Activated CD8-positive, alpha-beta memory T cell treated with anti-CD3 and anti-CD28 coated beads for 4 hours (primary cell): ENCODE results near the gene LRRC55.

Experiments
- DNase-seq, 2 donors: peaks; one replicate each; pipeline ENCODE4 v3.0.0-alpha.2; 2020; ENCODE audit warnings: low read depth in 2 of 2

LRRC55 gene

DNA sequence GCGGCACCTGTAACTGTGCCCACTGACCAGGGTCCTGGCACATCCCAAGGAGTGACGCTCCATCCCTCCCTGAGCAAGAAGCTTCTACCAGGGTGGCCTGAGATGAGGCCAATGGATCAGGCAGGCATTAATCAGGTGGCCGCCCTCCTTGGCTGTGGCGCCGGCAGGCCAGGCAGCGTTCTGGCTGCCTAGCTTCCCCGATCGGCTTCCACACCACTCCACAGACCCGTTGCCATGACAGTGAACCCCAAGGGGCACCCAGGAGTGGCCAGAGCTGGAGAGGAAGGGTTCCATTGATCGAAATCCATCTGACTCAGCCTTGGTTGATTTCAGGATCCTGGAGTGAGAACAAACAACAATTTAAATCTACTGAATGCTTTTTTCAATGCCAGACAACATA, 20.5 kb downstream of the LRRC55 start:
- DNase-seq, result no peak

DNA sequence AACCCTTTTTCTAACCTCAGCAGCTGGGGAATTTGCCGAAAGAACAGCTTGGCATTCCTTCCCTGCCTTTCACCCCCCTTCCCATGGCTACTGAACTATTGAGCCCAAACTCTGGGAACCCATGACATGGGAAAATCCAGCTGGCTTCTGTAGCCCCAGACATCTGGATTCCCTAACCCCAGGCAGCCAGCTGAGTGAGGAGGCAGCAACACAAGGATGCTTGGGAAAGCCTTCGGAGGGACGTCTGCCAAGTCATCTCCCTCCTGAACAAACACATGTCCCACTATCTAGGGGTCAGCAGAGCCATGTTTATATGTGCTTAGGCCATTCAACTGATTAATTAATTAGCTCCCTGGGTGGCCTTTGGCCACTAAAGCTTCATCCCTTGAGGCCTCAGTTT, 21.6 kb downstream of the LRRC55 start:
- no peak for DNase-seq

DNA sequence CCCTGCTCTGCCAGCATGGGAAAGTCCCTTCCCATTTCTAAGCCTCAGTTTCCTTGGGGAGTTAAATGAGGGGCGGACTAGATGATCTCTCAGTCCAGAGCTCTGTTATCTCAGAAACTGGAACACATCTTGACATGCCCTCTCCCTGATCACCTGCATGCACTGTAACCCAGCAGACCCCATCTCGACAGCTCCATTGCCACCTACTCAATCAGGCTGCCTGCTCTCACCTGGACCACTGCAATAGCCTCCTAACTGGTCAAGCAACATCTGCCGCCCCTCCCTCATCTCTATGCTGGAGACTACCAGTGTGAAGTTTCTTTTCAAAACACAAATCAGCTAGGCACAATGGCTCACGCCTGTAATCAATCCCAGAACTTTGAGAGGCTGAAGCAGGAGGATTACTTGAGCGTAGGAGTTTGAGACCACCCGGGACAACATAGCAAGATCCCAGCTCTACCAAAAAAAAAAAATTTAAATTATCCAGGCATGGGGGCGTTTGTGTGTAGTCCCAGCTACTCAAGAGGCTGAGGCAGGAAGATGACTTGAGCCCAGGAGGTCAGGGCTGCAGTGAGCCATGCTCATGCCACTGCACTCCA, 22.2 kb downstream of the LRRC55 start:
- no peak for DNase-seq

DNA sequence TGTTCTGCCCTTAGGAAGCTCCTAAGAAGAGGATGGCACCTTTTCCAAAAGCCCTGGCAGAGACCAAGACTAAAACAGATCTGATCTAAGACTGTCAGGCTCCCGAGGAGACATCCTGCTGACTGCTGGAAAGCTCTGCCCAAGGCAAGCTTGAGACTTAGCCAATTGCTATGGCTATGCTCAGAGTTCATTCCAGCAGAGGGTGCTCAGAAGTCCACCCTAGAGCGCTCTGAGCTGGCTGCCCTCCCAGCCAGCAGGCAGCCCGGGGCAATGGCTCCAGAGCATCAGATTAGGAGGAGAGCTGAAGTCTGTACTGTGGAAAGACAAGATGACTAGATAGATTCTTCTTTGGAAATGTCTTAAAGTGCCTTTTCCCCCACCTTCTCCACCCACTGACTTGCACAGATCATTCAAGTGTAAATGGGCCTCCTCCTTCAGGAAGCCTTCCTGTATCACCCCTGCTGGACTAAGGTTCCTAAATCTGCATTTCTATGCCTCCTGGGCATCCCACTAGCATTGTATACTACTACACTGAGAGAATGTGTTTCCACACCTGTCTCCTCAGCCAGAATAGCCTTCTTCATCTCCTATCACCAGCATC, 23.4 kb downstream of the LRRC55 start:
- DNase-seq, result no peak

DNA sequence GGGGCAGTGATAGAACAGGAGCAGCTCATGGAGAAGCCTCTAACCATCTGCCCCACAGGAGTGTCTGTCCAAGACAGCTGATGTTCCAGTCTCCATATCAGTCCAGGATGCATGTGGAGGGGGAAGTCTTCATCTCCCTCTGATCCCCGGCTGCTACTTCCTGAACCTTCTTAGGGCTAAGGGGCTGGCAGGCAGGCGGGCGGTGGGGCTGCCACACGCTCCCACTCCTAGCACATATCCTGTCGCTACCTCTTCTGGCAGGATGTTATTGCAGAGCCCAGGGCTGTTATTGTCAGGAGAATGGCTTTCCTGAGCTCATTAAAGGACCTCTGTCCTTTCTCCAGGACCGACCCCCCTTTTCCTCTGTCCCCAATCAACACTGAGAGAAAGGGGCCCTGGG, 25.4 kb downstream of the LRRC55 start:
- no peak for DNase-seq

DNA sequence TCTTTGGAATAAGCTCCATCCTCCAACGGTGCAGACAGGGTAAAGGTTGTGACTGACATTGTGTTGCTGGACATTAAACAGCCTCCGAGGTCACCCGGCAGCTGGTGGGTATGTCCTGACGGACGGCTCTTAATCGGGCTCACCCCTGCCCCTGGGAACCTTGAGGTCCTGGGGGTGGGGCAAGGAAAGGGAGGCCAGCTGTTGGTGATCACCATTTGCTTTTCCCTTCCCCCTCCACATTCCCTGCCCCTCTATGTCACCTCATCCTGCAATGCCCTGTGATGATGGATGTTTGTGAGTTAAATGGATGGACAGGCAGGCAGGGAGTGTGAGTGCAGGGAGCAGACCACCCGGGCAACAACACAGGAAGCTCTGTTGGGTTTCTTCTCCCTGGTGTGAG, 29.0 kb downstream of the LRRC55 start:
- no peak for DNase-seq

DNA sequence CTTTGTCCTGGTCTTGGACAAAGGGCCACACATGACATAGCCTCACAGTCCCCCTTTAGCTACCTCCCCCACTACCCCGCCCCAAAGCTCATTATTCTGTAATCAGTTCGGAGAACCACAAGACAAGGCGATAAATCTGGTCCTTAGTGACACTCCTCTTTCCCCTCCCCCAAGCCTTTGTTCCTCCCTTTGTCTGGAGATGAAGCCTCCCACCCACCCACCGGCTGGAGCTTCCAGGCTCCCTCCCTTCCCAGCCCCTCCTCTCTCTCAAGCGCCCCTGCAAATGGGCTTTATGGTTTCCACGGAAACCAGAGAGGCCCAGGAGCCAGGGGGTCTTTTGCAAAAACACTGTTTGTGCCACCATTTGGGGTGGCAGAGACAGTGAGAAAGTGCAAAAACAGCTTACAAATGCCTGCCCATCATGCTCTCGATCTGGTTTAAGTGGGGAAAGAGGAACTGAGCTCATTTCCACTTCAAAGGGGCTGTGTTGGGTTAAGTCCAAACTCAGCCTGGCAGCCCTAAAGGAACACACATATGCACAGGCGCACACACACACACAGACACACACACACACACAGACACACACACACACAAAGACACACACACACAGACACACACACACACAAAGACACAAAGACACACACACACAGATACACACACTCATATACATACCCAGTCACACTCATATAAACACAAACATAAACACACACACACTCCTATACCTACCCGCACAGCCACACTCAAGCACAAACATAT, 31.8 kb downstream of the LRRC55 start:
- DNase-seq, result no peak

DNA sequence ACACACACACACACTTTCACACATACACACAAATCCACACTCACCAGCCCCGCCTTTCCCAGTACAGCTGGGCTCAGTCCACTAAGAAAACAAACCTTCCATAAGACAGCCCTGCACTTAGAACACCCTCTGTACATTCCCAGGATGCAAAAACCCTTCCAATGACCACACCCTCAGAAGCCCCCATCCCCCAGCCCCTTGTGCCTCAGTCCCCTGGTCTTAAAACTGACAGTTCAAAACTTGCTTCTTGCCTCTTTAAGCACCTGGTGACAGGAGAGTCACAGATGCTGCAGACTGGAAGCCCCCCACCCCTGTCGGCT, 32.3 kb downstream of the LRRC55 start:
- DNase-seq, result no peak

DNA sequence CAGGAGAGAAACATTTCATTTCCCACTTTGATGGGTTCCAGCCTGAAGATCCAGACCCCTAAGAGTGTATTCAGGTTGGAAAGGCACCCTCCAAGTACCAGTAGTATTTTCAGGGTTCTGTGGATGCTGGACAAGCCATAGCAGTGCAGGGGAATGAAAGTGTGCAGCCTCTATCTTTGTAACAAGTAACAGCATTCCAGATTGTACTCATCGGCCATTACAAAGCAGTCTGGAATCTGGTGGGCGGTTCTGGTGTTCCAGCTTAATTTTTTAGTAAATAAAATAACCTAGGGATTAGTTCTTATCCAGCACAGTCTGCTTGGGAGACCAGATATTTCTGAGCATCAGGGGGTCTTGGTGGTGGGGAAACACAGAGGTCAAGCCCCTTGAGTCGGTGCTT, 32.7 kb downstream of the LRRC55 start:
- no peak for DNase-seq

DNA sequence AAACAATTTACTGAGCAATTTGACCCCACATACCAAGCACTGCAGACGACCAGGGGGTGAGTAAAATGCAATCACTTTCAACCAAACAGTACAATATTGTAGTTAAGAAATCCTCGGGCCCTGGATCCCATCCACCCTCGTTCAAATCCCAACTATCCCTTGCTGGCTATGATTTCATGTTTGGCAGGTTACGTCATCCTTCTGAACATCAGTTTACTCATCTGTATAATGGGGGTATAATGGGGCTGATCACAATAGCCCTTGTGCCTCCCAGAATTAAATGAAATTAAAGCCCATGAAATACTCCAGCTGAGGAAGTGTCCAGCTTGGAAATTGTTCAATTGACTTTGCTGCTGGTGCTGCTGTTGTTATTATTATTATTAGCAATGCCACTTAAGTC, 34.7 kb downstream of the LRRC55 start:
- DNase-seq, result no peak

DNA sequence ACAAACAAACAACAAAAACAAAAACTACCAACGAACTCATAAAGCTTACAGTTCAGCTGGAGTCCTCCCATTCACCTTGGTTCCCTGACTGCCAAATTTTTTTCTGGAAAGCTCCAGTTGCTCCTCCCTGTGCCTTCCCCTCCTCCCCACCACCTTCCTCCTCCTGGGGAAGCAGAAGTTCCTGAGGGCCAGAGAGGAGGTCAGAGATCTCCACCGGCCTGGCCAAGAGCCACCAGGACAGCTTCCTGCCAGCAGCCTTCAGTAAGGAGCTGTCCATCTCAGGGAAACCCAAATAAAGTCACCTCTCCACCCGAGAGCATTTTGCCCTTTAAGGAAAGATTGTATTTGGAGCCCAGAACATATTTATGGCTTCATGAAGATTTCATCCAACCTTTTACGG, 35.3 kb downstream of the LRRC55 start:
- DNase-seq, result no peak

DNA sequence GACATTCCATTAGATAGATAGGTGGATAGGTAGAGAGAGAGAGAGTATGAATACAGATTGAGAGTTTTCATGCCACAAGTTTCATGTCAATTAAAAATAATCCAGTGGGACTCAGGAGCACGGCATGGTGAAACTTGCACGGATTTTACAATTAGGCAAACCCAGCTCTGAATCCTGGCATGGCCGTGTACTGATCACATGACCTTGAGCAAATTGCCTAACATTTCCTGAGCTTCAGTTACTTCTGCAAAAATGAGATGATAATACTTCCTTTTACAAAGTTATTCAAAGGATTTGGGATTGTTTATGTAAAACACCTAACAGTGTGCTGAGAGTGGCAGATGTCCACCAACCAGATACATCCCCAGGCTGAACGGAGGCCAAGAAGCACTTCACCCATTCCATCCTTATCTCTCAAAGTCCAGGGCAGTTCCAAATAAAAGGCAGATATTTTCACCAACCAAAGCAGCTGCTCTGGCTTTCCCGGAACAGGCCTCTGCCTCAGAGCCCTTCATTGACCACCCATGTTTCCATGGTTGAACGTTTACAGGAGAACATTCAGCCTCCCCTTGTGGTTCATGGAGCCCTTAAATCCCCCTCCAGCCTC, 37.4 kb downstream of the LRRC55 start:
- no peak for DNase-seq

DNA sequence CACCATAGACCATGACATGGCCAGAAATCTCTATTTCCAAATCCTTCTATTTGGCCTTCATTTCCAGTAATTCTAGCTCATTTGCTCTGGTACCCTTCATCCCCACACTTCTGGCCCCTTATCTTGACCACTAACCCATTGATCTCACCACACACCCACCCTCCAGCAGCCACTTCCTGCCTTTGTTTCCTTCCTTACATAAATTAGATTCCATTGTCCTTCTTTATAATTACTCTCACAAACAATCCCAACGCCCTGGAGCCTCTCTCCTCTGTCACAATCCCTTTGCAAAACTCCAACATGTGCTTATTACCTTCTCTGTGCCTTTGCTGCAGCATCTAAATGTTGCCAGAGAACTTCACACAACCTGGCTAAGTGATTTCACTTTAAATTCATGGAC, 40.5 kb downstream of the LRRC55 start:
- no peak for DNase-seq

DNA sequence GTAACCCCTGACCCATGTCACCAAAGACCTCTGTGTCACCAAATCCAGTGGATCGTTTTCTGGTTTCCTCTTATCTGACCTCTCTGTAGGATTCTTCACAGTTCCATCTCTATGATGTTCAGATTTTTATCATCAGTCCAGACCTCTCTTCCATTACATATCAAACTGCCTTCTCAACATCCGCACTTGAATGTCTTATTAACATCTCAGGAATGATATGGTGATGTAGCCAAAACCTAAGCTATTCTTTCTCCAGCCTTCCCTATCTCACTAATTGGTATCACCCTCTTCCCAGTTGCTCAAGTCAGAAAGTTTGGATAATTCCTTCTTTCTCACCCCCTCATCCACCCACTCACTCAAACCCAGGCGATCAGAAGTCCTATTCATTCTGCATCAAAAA, 41.8 kb downstream of the LRRC55 start:
- DNase-seq, result no peak

DNA sequence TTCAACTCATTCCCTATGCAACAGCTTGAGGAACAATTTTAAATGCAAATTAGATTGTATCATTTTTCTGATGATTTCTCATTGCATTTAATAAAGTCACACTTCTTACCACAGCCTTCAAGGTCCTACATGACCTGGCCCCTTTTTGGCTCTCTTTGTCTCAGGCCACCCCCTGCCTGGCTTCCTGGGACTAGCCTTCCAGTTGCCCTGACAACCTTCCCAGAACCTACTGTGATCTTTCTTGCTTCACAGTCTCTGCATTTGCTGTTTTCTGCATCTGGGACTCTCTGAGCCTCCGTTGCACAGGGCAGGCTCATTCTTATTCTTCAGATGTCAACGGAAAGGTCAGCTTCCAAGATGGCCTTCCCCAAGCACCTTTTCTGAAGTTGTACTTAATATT, 42.4 kb downstream of the LRRC55 start:
- DNase-seq, result no peak

DNA sequence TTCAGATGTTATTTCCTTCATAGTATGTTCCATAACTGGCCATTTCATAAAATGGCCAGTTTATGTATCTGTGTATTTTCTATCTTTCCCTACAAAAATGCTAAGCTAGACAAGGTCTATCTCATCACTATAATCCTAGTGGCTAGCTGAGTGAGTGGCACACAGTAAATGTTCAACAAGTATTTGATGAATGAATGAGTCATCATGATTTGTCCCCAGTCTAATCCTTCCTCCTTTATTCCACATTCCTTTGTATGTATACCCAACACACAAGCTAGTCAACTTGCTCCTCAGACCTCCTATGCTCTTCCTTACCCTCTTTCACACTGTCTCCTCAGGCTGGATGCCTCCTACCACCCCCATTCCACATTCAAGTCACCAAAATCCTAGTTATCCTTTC, 42.8 kb downstream of the LRRC55 start:
- DNase-seq, result no peak

DNA sequence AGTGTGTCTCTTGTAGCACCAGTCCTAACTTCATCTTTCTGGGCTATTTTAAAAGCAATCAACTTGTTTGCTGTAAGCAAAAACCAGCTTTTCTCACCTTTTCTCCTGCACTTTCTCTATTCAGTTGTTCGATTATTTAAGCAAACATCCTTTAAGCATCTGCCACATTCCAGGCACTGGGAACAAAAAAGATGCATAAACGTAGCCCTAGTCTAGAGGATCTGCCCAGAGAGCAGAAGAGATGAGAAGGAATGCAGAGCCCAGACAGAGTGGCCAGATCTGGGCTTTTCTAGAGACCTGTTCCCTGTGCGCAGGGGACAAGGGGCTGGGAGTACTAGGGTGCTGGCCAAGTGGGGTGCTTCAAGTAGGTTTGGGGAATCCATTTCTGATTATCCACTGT, 46.8 kb downstream of the LRRC55 start:
- no peak for DNase-seq

DNA sequence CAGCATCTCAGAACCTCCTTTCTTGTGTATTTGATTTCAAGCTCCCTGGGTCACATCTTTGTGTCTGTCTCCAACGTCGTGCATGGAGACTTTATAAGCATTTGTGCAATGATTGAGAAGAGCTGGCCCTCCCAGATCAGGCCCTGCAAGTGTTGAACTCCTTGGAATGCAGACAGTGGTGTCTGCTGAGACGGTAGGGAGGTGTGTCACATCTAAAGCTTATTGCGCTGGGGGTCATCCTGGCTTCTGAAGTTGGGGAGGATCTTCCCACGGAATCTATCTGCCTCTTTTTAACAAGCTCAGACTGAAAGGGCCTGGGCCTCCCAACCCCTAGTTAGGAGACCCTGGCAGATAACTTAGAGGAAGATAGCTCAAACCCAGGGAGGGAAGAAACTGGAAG, 48.6 kb downstream of the LRRC55 start:
- DNase-seq, result no peak

DNA sequence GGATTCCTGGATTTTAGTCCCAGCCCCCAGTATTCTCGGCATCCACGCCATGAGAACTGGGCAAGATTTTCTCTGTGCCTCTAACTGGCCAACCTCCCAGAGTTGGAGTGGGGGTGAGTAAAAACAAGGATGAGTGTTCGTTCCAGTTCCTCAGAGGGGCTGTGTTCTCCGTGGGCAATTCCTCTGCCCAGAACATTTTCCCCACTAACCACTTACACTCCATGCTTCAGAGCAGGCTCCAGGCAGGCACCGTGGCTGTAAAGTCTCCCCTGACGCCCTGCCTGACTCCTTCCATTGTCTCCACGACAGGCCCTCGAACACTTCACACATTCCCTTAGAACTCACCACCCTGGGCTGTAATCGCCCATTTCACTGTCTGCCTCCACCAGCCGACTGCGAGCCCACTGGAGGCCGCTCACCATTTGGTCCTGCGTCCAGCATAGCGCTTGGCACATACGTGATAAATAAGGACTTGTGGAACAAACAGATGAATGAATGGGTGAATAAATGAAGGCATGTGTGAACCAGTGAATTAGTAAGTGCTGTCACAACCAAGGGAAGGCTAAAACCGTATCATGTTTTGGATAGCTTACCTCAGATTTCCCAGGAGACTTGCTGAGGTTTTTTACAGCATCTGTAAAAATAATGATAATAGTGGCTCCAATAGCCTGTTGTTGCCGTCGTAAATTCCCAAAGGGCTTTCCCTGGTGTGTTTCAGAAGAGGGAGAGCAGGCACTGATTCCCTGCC, 49.2 kb downstream of the LRRC55 start:
- no peak for DNase-seq

DNA sequence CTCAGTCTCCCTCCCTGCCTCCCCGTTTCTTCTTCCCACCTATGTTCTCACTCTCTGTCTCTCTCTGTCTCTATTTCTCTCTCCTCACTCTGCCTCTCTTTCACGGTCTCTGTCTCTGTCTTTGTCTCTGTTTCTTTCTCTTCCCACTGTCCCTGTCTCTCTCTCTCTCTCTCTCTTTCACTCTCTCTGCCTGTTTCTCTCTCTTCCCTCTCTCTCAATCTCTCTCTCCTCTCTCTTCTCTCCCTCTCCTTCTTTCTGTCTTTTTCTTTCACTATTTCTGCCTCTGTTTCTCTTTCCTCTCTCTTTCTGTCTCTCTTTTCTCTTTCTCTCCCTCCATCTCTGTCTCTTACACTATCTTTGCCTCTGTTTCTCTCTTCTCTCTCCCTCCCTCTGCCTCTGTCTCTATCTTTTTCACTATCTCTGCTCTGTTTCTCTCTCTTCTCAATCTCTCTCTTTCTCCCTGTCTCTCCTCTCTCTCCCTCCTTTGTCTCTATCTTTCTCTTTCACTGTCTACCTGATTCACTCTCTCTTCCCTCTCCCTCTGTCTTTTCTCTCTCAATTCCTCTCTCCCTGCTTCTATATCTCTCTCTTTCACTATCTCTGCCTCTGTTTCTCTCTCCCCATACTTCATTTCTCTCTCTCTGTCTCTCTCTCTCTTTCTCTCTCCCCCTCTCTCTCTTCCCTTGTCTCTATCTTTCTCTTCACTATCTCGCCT, 49.9 kb downstream of the LRRC55 start:
- DNase-seq, result no peak

DNA sequence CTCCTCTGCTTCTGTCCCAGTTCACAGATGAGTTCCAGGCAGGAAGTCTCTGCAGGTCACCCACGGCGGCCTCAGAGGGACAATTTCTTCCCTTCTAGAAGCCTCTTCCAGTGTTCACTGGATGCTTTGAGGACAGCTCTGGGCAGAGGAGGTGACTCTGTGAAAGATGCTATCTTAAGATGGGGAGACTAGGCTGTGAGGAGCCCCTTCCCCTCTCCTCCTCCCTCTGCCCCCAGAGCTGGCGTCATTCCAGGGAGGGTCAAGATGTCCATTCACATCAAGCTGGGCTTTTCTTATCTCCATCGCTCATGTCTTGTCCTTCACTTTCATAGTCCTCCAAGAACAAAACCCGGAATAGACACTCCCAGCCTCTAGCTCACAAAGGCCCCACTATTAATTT, 51.9 kb downstream of the LRRC55 start:
- no peak for DNase-seq
